ENCODE measurements around the gene PPP1R37. TPM values are rescaled to one million over a fixed set of nuclear protein-coding genes. Genes with fewer than 3 reads are reported as not detected.

The PPP1R37 gene
- total RNA-seq, 1 experiment from 2014 or later, result 33.6 TPM

- no peak overlapping the region for H3K4ac ChIP-seq (ENCODE audit: low read depth, low read length)
- H2AFZ ChIP-seq (ENCODE audit: low read length), result no peak overlapping the region
- H4K5ac ChIP-seq (ENCODE audit: insufficient read length, low read depth, low read length), result no peak overlapping the region
- H3K4me2 ChIP-seq (ENCODE audit: insufficient read depth, insufficient read length, low read length), result no peak overlapping the region
- no peak overlapping the region for H3K9ac ChIP-seq (ENCODE audit: extremely low read depth, insufficient read length, low read length)
- no peak overlapping the region for H3T11ph ChIP-seq (ENCODE audit: low read length)
- TF ChIP-seq CTCF (conservative IDR thresholded peaks at IDR 0.05), result no peak
- H3K9me3 Mint-ChIP-seq, result no peaks in the 10 kb centered on the region
- H3K79me1 ChIP-seq (ENCODE audit: insufficient read depth, low read depth, low read length, poor library complexity, severe bottlenecking), result no peaks in the 10 kb centered on the region
- H3K27me3 ChIP-seq (ENCODE audit: insufficient read depth, low read length), result no peaks in the 10 kb centered on the region
- no peak overlapping the region for H2BK12ac ChIP-seq (ENCODE audit: insufficient read length, low read depth, low read length)
- no peak for DNase-seq
- no peak overlapping the region for H3K18ac ChIP-seq (ENCODE audit: insufficient read length, low read depth, low read length)
- no peaks in the 10 kb centered on the region for H3K9me3 ChIP-seq (ENCODE audit: control insufficient read depth, low read depth, low read length)
- no peak overlapping the region for H2BK120ac ChIP-seq (ENCODE audit: low read depth, low read length, poor library complexity, severe bottlenecking)
- H3K36me3 Mint-ChIP-seq (ENCODE audit: insufficient read depth in 1 of 3, low read depth in 3 of 3), result no peaks in the 10 kb centered on the region
- H4K8ac ChIP-seq (replicated peaks; ENCODE audit: insufficient read length, low read depth, low read length), result no peak overlapping the region
- no peak overlapping the region for H2BK20ac ChIP-seq (ENCODE audit: low read depth, low read length, poor library complexity, severe bottlenecking)
- H3K27ac ChIP-seq (ENCODE audit: insufficient read length, low read depth, low read length), result no peak overlapping the region
- H3K79me2 ChIP-seq (ENCODE audit: insufficient read depth, low read length), result no peaks in the 10 kb centered on the region; the same call in 1 of the 2 replicates
- H4K91ac ChIP-seq (ENCODE audit: insufficient read length, low read depth, low read length), result no peak overlapping the region
- WGBS (ENCODE audit: extremely low coverage, insufficient read length, low lambda C conversion rate), result no CpG with 5 or more reads among the region's 12 CpGs
- no peak overlapping the region; a peak in 1 of 5 replicates for H3K4me3 Mint-ChIP-seq
- no peaks in the 10 kb centered on the region for H3K4me1 ChIP-seq (ENCODE audit: insufficient read depth, low read length)
- H3K23me2 ChIP-seq (ENCODE audit: insufficient read length, low read depth, low read length, poor library complexity, severe bottlenecking), result peaks cover 4% of the 10 kb centered on the region
- no peak overlapping the region for H3K23ac ChIP-seq (ENCODE audit: insufficient read length, low read depth, low read length)
- H4K20me1 ChIP-seq (ENCODE audit: control insufficient read depth, insufficient read depth, insufficient read length), result no peaks in the 10 kb centered on the region
- peaks cover 2% of the 10 kb centered on the region; the same call in 1 of the 2 replicates for H3K27me3 Mint-ChIP-seq (ENCODE audit: low read depth)
- H3K4me1 Mint-ChIP-seq, result peaks cover 0 to 3% of the 10 kb centered on the region in 2 experiments; a peak in 2 of 4 replicates
- no peak overlapping the region for H2BK15ac ChIP-seq (ENCODE audit: low read depth, low read length)
- H3K14ac ChIP-seq (ENCODE audit: insufficient read depth, low read length), result no peak overlapping the region
- no peak overlapping the region for H2AK5ac ChIP-seq (ENCODE audit: insufficient read length, low read length)
- H3K27ac Mint-ChIP-seq, result no peak overlapping the region
- no peak overlapping the region for H3K56ac ChIP-seq (ENCODE audit: insufficient read length, low read depth, low read length)
- H2BK5ac ChIP-seq (ENCODE audit: insufficient read length, low read length), result no peak overlapping the region
Measured at GRCh38 chr19:45173816-45174215, 80.8 kb downstream of the PPP1R37 start.

All from H9 (cell line).